ENCODE results near the gene GPR25.

DNA sequence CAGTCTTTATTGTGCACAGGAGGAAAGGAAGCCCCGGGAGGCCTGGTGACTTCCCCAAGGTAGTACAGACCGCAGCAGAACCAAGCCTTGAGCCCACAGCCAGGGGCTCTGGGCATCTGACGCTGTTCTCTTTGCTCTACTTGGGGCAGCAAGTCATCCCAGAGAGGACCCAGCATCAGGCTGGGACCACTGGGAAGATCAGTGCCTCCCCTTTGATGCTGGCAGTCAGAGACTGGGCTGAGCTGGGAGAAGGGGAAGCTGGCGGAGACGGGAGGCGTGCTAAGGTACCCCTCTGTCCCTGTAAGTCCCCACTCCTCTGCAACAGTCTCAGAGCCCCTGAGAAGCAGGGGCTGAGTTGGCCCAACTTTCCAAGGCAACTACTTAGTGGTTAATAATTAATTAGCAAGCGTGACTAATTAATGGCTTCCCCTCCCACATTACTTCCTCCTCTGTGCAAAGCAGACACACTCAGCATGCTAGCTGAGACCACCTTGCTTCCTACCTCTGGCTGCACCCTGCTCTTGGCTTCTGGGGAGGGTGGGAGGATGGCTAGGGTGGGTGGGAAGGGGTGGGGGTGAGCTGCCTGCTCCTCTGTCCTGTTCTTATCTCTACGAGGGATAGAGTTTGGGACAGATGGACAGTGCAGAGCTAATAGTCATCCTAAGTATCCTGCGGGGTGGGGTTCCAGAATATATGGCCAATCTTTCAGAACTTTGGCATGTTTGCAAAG is 23.2 kb downstream of the GPR25 start:
- TF ChIP-seq, protein P1, sequence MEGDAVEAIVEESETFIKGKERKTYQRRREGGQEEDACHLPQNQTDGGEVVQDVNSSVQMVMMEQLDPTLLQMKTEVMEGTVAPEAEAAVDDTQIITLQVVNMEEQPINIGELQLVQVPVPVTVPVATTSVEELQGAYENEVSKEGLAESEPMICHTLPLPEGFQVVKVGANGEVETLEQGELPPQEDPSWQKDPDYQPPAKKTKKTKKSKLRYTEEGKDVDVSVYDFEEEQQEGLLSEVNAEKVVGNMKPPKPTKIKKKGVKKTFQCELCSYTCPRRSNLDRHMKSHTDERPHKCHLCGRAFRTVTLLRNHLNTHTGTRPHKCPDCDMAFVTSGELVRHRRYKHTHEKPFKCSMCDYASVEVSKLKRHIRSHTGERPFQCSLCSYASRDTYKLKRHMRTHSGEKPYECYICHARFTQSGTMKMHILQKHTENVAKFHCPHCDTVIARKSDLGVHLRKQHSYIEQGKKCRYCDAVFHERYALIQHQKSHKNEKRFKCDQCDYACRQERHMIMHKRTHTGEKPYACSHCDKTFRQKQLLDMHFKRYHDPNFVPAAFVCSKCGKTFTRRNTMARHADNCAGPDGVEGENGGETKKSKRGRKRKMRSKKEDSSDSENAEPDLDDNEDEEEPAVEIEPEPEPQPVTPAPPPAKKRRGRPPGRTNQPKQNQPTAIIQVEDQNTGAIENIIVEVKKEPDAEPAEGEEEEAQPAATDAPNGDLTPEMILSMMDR (IDR thresholded peaks at IDR 0.05; ENCODE audit: low read length), result no peak
- TF ChIP-seq EZH2 (optimal IDR thresholded peaks at IDR 0.05; ENCODE audit: low read depth, low read length) (no peak), EZH2phosphoT487 (IDR thresholded peaks at IDR 0.05; ENCODE audit: low read length) (no peak)
